DMS114 treated with DMSO at 0.1 percent for 48 hours (cell line): ENCODE data around the gene WDHD1.
"Not testable (repeated sequence)": the region's sequence is repeated elsewhere in the genome, so short reads cannot be mapped to it uniquely, and the experiment has no call there.

Experiments used
- DNase-seq: peaks from one replicate; lab custom pipeline; 2025; ENCODE audit not compliant: unreplicated experiment; lab: John Stamatoyannopoulos, UW

The WDHD1 gene

GRCh38 chr14:54953609-54954008 lies 73.3 kb downstream of the WDHD1 start:
- DNase-seq = not testable (repeated sequence)

GRCh38 chr14:54952803-54953202 lies 74.1 kb downstream of the WDHD1 start:
- DNase-seq = not testable (repeated sequence)

- DNase-seq = no peak
These were observed 79.7 kb downstream of the WDHD1 start for GRCh38 chr14:54947230-54947629.

- no peak for DNase-seq
These were observed 80.4 kb downstream of the WDHD1 start for GRCh38 chr14:54946500-54946899.

GRCh38 chr14:54944737-54945391 lies 82.0 kb downstream of the WDHD1 start:
- no peak for DNase-seq

- DNase-seq = no peak
These were observed 84.0 kb downstream of the WDHD1 start for GRCh38 chr14:54942913-54943312.

- DNase-seq = no peak
These were observed 90.1 kb downstream of the WDHD1 start for GRCh38 chr14:54936816-54937215.

- DNase-seq = no peak
These were observed 90.9 kb downstream of the WDHD1 start for GRCh38 chr14:54935958-54936357.

- no peak for DNase-seq
These were observed 91.8 kb downstream of the WDHD1 start for GRCh38 chr14:54935100-54935499.

- no peak for DNase-seq
These were observed 93.9 kb downstream of the WDHD1 start for GRCh38 chr14:54933006-54933405.

GRCh38 chr14:54931598-54932340 lies 95.1 kb downstream of the WDHD1 start:
- DNase-seq = no peak

GRCh38 chr14:54931101-54931500 lies 95.8 kb downstream of the WDHD1 start:
- DNase-seq = no peak

- no peak for DNase-seq
These were observed 97.3 kb downstream of the WDHD1 start for GRCh38 chr14:54929556-54929955.

GRCh38 chr14:54928216-54928615 lies 98.7 kb downstream of the WDHD1 start:
- DNase-seq = no peak

GRCh38 chr14:54927551-54927950 lies 99.3 kb downstream of the WDHD1 start:
- no peak for DNase-seq

- not testable (repeated sequence) for DNase-seq
These were observed 100.3 kb downstream of the WDHD1 start for GRCh38 chr14:54926570-54926969.

- DNase-seq = no peak
These were observed 104.3 kb downstream of the WDHD1 start for GRCh38 chr14:54922598-54922997.

GRCh38 chr14:54920052-54920451 lies 106.8 kb downstream of the WDHD1 start:
- DNase-seq = no peak

- DNase-seq = no peak
These were observed 107.6 kb downstream of the WDHD1 start for GRCh38 chr14:54919330-54919729.

GRCh38 chr14:54918427-54918826 lies 108.5 kb downstream of the WDHD1 start:
- DNase-seq = no peak

GRCh38 chr14:54916101-54916500 lies 110.8 kb downstream of the WDHD1 start:
- no peak for DNase-seq

- no peak for DNase-seq
These were observed 116.9 kb downstream of the WDHD1 start for GRCh38 chr14:54909817-54910558.
